Right atrium auricular region (tissue), 2 donors: Measurements from ENCODE around the gene SIRT3. TPM values are rescaled to one million over a fixed set of nuclear protein-coding genes. Genes with fewer than 3 reads are reported as not detected.

Experiments
- DNase-seq: peaks from one replicate; pipeline ENCODE4 v3.0.0-alpha.2; 2019; ENCODE audit warnings: low spot score
- H3K27ac ChIP-seq, 2 donors: fragments of 200-600 bp; sonication (generic); 1 replicate in 1 of 2; 2 replicates in 1 of 2; pipeline ENCODE4 v1.5.1; 2016 to 2019
- H3K27me3 ChIP-seq, 2 donors: fragments of 200-600 bp; sonication (generic); one replicate each; pipeline versions ENCODE4 v1.5.1 to v1.6.0; 2017 to 2019
- H3K36me3 ChIP-seq: fragments of 200-600 bp; sonication (generic); one replicate; pipeline ENCODE4 v1.5.1; 2016
- H3K4me1 ChIP-seq, 2 donors: fragments of 200-600 bp; sonication (generic); one replicate each; pipeline versions ENCODE4 v1.5.1 to v1.6.0; 2017 to 2019
- H3K4me3 ChIP-seq, 2 donors: fragments of 200-600 bp; sonication (generic); 1 replicate in 1 of 2; 2 replicates in 1 of 2; pipeline ENCODE4 v1.5.1; 2017 to 2019; ENCODE audit warnings: mild to moderate bottlenecking in 1 of 2, moderate library complexity in 1 of 2
- H3K9me3 ChIP-seq, 2 donors: fragments of 200-600 bp; sonication (generic); one replicate each; pipeline ENCODE4 v1.5.1; 2019
- CTCF ChIP-seq, 2 donors: fragments of 200-600 bp; sonication (generic); IDR thresholded peaks; one replicate each; pipeline ENCODE4 v1.5.1; 2019; ENCODE audit warnings: antibody characterized with exemption in 2 of 2
- total RNA-seq, 2 donors: library from RNA; depleted of rRNA; stranded (reverse); fragments of >200 nt; gene quantifications; one replicate each; pipeline ENCODE4 v1.1.0, GENCODE V29; 2016

The SIRT3 gene
- total RNA-seq, 2 donors from 2014 or later, result 18.3 to 31.4 TPM

GRCh38 chr11:279040-279965, 43.2 kb upstream of the SIRT3 start:
- no peaks in the 10 kb centered on the region for H3K36me3 ChIP-seq
- H3K9me3 ChIP-seq, result no peaks in the 10 kb centered on the region
- no peak overlapping the region for H3K27ac ChIP-seq
- peaks cover 24 to 44% of the 10 kb centered on the region in 2 donors for H3K27me3 ChIP-seq
- DNase-seq, result no peak
- H3K4me1 ChIP-seq, result peaks cover 0 to 20% of the 10 kb centered on the region in 2 donors
- peak overlapping the region in 1 of 2 donors; percentile 33 for H3K4me3 ChIP-seq
- no peak for TF ChIP-seq CTCF (IDR thresholded peaks at IDR 0.05)

DNA sequence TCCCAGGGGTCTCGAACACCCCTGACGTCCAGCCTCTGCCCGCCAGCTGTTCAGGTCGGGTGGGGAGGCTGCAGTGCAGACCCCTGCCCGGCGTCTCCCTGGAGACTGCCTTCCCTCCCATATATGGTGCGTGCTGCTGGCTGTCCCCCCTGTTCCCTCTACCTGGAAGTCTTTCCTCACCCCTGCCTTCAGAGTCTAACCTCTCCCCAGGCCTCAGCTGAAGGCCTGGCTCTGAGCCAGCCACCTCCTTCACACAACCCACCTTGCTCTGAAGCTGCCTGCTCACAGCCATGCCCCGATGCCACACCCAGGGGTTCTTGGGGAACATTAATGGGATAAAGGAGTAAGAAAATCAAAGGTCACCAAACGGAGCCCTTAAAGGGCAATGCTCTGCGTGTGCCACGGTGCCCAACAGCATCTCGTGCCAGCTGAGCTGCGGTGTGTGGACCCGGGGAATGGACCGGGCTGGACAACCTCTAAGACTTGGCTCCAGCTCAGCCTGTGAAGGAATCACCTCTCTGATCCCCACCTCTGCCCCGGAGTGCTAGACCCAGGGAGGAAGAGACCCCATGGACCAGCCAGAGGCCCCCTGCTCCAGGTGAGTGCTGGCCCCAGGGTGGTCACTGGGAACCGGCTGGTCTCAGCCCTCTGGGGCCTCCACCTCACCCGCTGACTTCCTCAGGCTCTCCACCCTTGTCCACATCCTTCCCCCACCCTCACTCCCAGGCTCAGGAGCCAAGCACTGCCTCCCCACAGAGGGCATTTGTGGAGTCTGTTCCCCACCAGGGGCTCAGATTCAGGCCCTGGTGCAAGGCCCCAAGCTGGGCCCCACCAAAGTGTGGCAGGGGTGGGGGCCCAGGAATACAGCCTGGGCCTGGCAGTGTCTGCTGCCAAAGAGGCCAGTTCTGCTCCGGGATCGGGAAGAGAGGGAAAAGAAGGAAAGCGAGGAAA, 42.1 kb upstream of the SIRT3 start, which contains the start of gene NLRP6:
Gene NLRP6 (plus strand): TSS at position 407 of the 951 bp plus-strand sequence. CDS start 163 bp downstream, at position 570.
- Histone ChIP-seq H3K27ac (no peak within 1 kb of the TSS), H3K36me3 (no peaks in the 10 kb centered on the region), H3K4me3 (peak within 1 kb of the TSS in 1 of 2 donors; percentile 33), H3K4me1 (peaks cover 0 to 20% of the 10 kb centered on the region in 2 donors), H3K9me3 (no peaks in the 10 kb centered on the region), H3K27me3 (peaks cover 24 to 44% of the 10 kb centered on the region in 2 donors)
- DNase-seq, result no peak
- TF ChIP-seq CTCF (IDR thresholded peaks at IDR 0.05), result no peak

- H3K36me3 ChIP-seq, result no peaks in the 10 kb centered on the region
- peaks cover 13 to 28% of the 10 kb centered on the region in 2 donors for H3K27me3 ChIP-seq
- H3K27ac ChIP-seq, result no peak overlapping the region
- no peak for TF ChIP-seq CTCF (IDR thresholded peaks at IDR 0.05)
- peaks cover 0 to 20% of the 10 kb centered on the region in 2 donors for H3K4me1 ChIP-seq
- H3K4me3 ChIP-seq, result no peak overlapping the region
- no peak for DNase-seq
- H3K9me3 ChIP-seq, result no peaks in the 10 kb centered on the region
Measured at GRCh38 chr11:276219-276618, 40.1 kb upstream of the SIRT3 start.

- H3K27me3 ChIP-seq, result no peaks in the 10 kb centered on the region
- no peak for TF ChIP-seq CTCF (IDR thresholded peaks at IDR 0.05)
Measured at GRCh38 chr11:272931-273198, 36.7 kb upstream of the SIRT3 start.

GRCh38 chr11:272195-272930, 36.2 kb upstream of the SIRT3 start:
- H3K4me1 ChIP-seq, result no peaks in the 10 kb centered on the region

More at GRCh38 chr11:272931-273198, 36.7 kb upstream of the SIRT3 start:
- H3K36me3 ChIP-seq, result no peaks in the 10 kb centered on the region
- no peak for DNase-seq
- H3K9me3 ChIP-seq, result no peaks in the 10 kb centered on the region
- no peaks in the 10 kb centered on the region for H3K4me1 ChIP-seq
- no peak overlapping the region for H3K27ac ChIP-seq
- no peak overlapping the region for H3K4me3 ChIP-seq

More at GRCh38 chr11:272195-272930, 36.2 kb upstream of the SIRT3 start:
- no peaks in the 10 kb centered on the region for H3K36me3 ChIP-seq
- H3K27ac ChIP-seq, result no peak overlapping the region
- no peaks in the 10 kb centered on the region for H3K9me3 ChIP-seq
- no peaks in the 10 kb centered on the region for H3K27me3 ChIP-seq
- no peak for TF ChIP-seq CTCF (IDR thresholded peaks at IDR 0.05)
- no peak overlapping the region for H3K4me3 ChIP-seq
- DNase-seq, result no peak
